COR-L47 (cell line): ENCODE measurements around the gene ZDHHC1.
"Not testable (repeated sequence)": the region's sequence is repeated elsewhere in the genome, so short reads cannot be mapped to it uniquely, and the experiment has no call there.

Experiments used
- DNase-seq: peaks from one replicate; lab custom pipeline; 2025; lab: John Stamatoyannopoulos, UW

The ZDHHC1 gene

GRCh38 chr16:67430977-67431774 is 14.9 kb upstream of the ZDHHC1 start, which contains the start of gene HSD11B2:
TSS of gene HSD11B2 (plus strand) at chr16:67431121. CDS start at chr16:67431249, 128 bp downstream.
- DNase-seq = peak; percentile 86

GRCh38 chr16:67430504-67430976 is 14.3 kb upstream of the ZDHHC1 start:
- peak; percentile 57 for DNase-seq

GRCh38 chr16:67429799-67430503 is 13.7 kb upstream of the ZDHHC1 start:
- no peak for DNase-seq

GRCh38 chr16:67429053-67429798 is 12.9 kb upstream of the ZDHHC1 start:
- DNase-seq = no peak

- DNase-seq = peak; percentile 71
Measured at GRCh38 chr16:67428146-67428731, 12.0 kb upstream of the ZDHHC1 start.

- DNase-seq = no peak
Measured at GRCh38 chr16:67426950-67427349, 10.7 kb upstream of the ZDHHC1 start.

- DNase-seq = no peak
Measured at GRCh38 chr16:67426022-67426421, 9.7 kb upstream of the ZDHHC1 start.

- no peak for DNase-seq
Measured at GRCh38 chr16:67425580-67425979, 9.3 kb upstream of the ZDHHC1 start.

- DNase-seq = no peak
Measured at GRCh38 chr16:67425061-67425460, 8.8 kb upstream of the ZDHHC1 start.

- DNase-seq = no peak
Measured at GRCh38 chr16:67424261-67424615, 8.0 kb upstream of the ZDHHC1 start.

GRCh38 chr16:67423611-67424260 is 7.5 kb upstream of the ZDHHC1 start:
- DNase-seq = no peak

- DNase-seq = no peak
Measured at GRCh38 chr16:67423015-67423414, 6.7 kb upstream of the ZDHHC1 start.

GRCh38 chr16:67421030-67421429 is 4.8 kb upstream of the ZDHHC1 start:
- no peak for DNase-seq

- no peak for DNase-seq
Measured at GRCh38 chr16:67419931-67420330, 3.7 kb upstream of the ZDHHC1 start.

- no peak for DNase-seq
Measured at GRCh38 chr16:67419502-67419901, 3.2 kb upstream of the ZDHHC1 start.

GRCh38 chr16:67417333-67418061 is 1.2 kb upstream of the ZDHHC1 start:
- no peak for DNase-seq

- DNase-seq = not testable (repeated sequence)
Measured at GRCh38 chr16:67415421-67415820, 856 bp downstream of the ZDHHC1 start.

GRCh38 chr16:67413978-67414911 is 2.0 kb downstream of the ZDHHC1 start:
- no peak for DNase-seq

GRCh38 chr16:67412294-67412693 is 4.0 kb downstream of the ZDHHC1 start:
- DNase-seq = no peak

- no peak for DNase-seq
Measured at GRCh38 chr16:67411339-67411738, 4.9 kb downstream of the ZDHHC1 start.
